ENCODE measurements around the gene HTRA2.

HTRA2 gene

GRCh38 chr2:74566076-74566753, 36.5 kb downstream of the HTRA2 start:
- no peak for DNase-seq

- no peak for DNase-seq
These were observed 37.0 kb downstream of the HTRA2 start for GRCh38 chr2:74566754-74567085.

GRCh38 chr2:74567881-74568280, 38.1 kb downstream of the HTRA2 start:
- no peak for DNase-seq

- no peak for DNase-seq
These were observed 40.0 kb downstream of the HTRA2 start for GRCh38 chr2:74569686-74570085.

- no peak for DNase-seq
These were observed 41.3 kb downstream of the HTRA2 start for GRCh38 chr2:74571058-74571457.

- DNase-seq, result no peak
These were observed 42.6 kb downstream of the HTRA2 start for GRCh38 chr2:74572178-74572925.

- DNase-seq, result no peak
These were observed 44.2 kb downstream of the HTRA2 start for GRCh38 chr2:74573747-74574562.

- DNase-seq, result no peak
These were observed 45.6 kb downstream of the HTRA2 start for GRCh38 chr2:74575320-74575719.

- no peak for DNase-seq
These were observed 46.6 kb downstream of the HTRA2 start for GRCh38 chr2:74576211-74576862.

GRCh38 chr2:74576863-74577229, 47.1 kb downstream of the HTRA2 start:
- no peak for DNase-seq

GRCh38 chr2:74577448-74577847, 47.7 kb downstream of the HTRA2 start:
- no peak for DNase-seq

GRCh38 chr2:74578408-74578807, 48.7 kb downstream of the HTRA2 start:
- DNase-seq, result no peak

GRCh38 chr2:74581463-74581862, 51.7 kb downstream of the HTRA2 start:
- no peak for DNase-seq

- no peak for DNase-seq
These were observed 52.5 kb downstream of the HTRA2 start for GRCh38 chr2:74582184-74582583.

Data from stimulated activated CD4-positive, alpha-beta T cell treated with anti-CD3 and anti-CD28 coated beads, Interleukin-1b, Interleukin-23, amount 100 ng/mL, for 48 hours (primary cell).